HG03439 (cell line): ENCODE data around the gene PTPRN2.

Source experiments
- ATAC-seq: cut with Tn5 transposase; IDR thresholded peaks from one replicate; pipeline ENCODE4 v1.9.1; 2021; ENCODE audit warnings: mild to moderate bottlenecking, moderate library complexity; ENCODE audit not compliant: unreplicated experiment

The PTPRN2 gene

DNA sequence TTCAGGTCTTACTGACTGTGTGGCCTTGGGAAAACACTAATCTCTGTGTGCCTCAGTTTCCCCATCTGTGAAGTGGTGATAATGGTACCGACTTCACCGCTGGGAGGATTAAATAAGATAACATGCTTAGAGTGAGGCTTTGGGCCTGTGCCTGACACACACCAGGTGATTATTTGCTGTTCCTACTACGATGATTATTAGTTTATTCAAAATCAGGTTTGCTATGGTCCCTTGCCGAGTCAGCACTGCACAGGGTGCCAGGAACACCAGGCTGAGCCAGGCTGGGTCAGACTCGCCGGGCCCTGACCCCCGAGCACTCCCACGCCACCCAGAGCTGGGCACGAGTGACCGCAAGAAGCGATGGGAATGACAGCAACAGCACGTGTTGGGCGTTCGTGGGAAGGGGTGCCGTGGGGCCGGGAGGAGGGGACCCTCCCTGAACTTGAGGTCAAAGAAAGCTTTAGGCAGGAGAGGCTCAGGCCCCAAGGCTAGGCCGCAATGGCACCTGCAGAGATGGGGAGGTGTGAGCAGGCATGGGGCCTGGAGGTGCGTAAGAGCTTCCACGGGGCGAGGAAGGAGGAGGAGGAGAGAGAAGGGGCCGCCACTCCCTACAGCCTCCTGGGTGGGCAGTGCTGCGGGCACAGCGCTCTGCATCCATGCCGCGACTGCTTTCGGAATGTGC lies 925.4 kb downstream of the PTPRN2 start:
- ATAC-seq = no peak

DNA sequence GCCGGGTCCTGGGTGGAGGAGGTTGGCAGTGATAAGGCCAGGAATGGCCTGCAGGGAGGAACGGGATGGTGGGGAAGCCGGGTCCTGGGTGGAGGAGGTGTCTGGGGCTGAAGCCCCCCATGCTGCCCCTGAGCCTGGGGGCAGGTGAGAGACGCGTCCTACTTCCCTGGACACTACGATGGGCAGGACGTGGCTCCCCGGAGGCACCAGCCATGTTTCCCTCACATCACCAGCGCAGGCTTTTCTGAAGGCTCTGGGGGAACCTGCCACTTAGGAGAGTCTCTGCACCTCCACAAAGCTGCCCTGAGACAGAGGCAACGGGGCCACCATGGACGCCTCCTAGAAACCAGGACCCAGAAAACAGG lies 926.0 kb downstream of the PTPRN2 start:
- ATAC-seq = no peak

DNA sequence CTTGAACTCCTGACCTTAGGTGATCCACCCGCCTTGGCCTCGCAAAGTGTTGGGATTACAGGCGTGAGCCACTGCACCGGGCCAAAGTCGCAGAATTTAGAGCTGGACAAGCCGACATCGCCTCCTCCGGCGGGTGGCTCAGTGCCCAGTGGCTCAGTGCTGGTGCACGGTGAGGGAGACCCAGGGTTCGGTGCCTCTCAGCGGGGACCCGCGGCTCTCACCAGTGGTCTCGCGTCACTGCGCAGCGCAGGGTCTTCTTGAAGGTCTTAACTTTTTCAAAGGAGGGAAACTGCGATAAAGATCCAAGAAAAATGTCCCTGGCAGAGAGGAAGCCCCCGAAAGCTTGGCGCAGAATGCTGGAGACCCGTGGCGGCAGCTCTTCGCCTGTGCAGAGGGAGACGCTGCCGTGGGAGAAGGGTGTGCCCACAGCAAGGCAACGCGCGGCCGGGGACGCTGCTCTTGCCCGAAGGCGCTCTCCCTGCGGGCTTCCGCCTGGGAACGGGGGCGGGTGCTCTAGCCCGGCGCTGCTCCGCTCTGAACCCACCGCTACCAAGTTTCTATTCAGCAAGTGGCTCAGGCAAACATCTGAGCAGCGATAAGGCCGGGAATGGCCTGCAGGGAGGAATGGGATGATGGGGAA lies 926.5 kb downstream of the PTPRN2 start:
- ATAC-seq = no peak

DNA sequence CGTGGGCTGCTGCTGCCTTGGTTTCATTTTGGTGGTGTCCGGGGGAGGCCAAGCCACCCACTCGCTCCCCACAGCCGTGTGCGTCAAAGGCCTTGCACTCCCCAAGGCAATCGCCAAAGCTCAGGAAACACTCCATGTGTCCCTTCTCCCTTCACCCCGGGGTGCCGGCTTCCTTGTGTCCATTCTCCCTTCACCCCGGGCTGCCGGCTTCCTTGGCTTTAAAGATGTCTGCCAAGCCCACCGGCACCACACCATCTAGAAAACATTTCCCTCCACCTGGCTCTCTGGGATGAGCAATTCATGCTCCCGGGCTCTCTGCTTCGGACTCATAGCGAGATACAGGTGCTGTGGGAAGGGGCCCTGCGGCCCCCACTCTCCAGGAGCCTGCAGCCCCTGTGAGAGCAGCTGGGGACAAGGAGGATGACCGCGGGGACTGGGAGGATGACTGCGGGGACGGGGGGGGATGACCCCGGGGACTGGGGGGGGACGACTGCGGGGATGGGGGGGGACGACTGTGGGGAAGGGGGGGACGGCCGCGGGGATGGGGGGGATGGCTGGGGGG lies 928.7 kb downstream of the PTPRN2 start:
- ATAC-seq = no peak

DNA sequence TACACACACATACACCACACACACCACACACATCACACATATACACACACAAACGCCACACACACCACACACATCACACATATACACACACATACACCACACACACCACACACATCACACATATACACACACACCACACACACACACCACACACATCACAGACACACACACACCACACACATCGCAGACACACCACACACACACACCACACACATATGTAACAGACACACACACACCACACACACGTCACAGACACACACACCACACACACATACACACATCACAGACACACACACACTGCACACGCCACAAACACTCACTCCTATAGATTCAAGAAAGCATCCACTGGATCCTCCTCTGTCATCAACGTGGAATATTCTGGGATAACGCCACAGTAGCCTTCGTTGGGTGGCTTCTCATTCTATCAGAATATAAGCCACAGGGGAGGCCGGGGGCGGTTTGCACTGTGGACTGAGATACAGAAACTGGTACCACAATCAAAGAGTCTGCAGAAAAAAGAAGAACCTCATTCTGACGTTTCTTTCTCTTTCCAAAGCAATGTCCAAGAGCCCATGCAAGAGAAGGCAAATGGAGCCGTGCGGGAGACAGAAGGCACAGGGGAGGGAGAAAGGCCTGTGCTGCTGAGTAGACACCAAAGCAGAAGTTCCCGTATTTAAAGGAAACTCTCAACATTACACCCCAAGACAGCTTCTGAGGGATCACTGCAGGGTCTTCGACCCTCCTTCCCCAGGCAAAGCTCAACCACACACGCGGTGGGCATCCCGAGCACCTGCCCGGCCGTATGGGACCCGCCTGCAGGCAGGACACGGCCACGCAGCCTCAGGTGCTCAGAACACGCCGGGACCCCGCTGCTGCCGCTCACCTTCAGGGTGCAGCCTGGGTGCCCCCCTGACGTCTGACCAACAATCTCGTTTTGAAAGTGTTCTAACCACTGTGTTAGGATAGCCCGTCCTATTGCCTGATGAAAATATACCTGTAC lies 929.6 kb downstream of the PTPRN2 start:
- no peak for ATAC-seq

DNA sequence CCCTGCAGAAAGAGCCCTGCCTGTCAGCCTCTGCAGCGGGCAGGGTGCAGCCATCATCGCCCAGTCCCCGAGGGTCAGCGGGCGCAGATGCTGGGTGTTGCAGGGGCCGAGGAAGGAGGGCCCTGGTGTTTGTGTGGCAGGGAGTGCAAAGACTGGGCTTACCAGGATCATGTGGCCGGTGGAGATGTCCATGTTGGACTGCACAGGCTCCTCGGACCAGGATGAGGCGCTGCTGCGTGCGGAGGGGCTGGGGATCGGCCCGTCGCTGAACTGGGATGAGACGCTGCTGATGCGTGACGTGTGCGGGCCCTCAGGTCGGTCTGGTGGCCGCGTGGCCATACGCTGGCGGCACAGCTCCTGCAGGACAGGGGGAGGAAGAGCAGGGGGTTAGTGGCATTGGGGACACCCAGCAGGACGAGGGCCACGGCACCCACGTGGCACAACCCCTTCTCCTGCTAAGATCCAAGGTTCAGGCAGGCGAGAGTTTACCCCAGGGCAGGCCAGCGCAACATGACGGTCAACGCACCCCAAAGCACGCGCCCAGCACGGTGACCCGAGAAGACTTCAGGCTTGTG lies 931.3 kb downstream of the PTPRN2 start:
- ATAC-seq = no peak

DNA sequence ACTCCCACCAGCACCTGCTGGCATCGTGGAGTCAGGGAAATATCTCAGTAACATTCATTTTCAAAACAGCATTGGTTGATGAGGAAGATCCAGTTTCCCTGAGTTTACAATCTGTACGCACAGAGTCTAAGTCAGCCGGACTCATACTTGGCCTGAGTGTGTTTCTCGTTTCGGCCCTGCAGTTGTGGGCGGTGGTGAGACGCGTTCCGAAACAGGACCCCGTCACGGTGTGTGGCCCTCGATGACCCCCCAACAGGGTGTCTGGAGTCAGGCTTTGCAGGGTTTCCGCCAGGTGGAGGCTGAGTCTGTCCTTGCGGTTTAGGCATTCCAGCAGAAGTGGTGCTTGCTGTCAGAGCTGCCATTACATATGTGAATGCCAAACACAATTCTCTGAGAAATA lies 933.3 kb downstream of the PTPRN2 start:
- no peak for ATAC-seq

DNA sequence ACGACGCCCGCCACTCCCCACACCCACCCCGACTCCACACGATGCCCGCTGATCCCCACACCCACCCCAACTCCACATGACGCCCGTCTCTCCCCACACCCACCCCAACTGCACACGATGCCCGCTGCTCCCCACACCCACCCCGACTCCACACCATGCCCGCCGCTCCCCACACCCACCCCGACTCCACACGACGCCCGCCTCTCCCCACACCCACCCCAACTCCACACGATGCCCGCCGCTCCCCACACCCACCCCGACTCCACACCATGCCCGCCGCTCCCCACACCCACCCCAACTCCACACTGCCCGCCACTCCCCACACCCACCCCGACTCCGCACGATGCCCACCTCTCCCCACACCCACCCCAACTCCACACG lies 933.8 kb downstream of the PTPRN2 start:
- ATAC-seq = no peak

DNA sequence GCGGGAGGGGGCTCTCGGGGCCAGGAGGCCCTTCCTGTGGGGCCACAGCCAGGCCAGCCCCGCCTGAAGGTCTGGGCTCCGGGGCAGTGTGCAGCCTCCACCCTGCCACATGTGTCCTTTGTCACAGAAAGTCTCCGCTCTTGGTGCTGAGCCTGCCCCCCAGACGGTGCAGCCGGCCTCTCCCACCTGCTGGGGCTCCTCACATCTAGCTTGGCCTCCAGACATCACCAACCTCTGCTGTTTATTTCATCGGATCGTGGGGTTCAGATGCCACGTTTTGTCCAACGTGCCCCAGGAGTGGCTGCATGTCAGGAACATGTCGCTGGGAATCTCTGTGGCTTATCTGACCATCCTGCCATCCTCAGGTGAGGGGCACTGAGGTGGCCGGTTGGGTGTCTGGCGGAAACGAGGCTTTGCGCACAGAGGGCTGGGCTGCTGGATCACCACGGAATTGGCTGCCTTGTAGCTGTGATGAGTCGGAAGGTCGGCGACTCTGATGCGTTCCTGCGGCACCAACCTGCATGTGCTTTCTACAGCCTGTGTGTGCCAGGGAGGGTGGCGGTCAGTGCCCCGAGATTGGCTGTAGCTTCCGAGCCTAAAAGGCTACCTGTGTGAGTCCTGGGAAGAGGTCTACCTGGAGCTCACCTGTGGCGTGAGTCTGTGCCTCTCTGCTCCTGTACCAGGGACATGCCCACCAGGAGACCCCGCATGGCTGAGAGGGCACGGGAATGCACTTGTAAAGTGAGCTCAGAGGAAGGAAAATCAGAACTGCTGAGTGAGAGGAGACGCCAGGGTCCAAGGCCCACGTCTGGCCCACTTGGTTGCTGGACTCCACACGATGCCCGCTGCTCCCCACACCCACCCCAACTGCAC lies 934.4 kb downstream of the PTPRN2 start:
- no peak for ATAC-seq

DNA sequence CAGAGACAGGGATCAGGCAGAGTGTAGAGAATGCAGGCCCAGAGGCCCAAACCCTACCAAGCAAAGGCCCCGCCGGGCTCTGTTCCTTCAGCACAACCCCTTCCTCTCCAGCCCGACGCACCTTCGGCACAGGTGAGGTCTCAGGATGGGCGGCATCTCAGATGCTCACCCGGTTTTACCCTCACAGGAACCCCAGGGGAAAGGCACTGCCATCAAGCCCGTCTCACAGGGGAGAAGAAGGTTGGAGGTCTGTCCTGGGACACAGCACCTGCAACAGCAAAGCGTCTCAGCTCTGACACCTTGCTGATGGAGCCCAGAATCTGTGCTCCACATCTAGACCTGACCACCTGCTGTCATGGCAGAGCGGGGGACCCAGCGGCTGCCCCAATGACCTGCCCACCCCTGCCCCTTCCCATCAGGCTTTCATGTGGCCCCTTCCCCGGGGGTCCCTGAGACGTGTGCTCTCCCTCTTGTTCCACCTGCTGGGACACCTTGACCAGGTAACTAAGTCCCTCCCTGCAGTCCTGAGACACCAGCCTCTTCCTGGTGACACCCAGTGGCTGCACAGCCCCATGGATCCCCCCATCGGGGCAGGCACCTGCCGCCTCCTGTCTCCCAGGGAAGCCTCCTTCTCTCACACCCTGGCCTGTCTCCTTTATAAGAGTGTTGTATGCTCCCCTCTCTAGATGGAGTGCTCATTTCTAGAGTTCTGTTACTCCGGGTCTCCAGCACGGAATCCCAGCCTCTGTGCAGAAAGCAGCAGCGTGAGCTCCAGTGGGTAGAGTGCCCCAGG lies 935.3 kb downstream of the PTPRN2 start:
- no peak for ATAC-seq

DNA sequence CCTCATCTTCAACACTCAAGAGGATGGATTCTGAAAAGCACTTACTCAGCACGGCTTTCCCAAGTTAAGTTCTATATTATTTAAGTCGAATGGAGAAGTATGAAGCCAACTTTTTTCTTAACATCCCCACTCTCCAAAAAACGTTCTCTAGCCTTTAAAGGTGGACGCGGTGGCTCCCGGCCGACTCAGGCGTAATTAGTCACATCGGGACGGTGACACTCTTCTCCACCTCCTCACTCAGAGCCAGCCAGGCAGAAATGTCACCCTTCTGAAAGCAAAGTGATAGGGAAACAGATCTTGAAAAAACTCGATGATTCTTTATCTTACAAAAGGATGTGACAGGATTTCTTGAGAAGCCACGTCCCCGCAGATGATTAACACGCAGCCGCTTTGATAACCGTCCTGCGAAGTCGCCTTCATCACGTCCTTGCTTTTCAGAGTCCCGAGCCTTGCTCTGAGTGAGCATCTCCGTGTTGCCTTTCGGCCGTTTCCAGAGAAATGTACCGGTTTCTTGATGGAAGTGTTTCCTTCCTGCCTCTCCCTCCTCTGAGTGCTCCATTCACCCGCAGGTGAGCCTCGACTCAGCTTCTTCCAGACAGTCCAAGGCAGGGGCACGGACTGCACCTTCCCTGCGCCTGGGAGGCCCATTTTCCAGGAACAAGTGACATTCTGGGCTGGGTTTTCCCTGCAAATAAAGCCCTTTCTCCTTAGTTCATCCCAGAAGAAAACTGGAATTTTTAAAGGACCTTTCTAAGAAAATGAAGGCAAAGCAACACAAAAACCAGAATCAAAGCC lies 936.1 kb downstream of the PTPRN2 start:
- no peak for ATAC-seq

DNA sequence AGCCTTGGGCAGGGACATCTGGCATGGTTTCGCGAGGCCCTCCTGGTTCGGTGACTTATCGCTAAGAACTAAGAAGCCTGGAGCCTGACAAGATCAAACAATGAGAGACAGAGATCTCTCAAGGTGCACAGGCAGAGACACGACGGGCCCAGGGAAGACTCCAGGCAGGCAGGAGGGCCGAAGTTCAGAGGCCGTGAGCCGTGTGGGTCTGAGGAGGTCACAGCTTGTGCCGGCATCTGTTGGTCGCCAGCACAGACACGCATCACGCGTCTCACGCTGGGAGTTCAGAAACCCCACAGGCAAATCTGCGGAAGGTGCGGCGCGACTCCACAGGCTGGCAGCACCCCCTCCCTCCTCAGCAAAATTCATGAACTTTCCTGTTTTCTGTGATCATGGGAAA lies 936.8 kb downstream of the PTPRN2 start:
- ATAC-seq = no peak

DNA sequence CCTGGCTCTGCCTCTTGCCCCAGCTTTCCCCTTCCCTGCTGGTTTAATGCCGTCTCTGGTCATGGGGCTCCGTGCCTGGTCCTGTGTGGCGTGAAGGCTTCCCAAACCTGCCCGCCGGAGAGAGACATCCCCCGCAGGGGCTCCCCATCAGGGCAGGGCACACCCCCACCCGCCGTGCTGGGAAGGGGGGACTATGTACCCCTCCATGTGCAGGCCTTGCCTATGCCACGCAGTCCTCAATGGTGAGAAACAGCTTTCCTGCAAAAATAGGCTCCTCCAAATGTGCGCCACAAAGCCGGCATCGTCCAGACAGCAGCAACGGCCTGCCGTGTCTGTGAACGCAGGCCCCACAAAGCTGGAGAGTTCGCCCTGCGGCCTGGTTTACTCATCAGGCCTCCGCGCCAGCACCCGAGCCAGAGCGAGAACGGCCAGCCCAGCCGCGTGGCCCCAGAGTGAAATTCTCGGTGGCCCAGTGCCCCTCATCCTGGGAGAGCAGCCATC lies 937.4 kb downstream of the PTPRN2 start:
- no peak for ATAC-seq

DNA sequence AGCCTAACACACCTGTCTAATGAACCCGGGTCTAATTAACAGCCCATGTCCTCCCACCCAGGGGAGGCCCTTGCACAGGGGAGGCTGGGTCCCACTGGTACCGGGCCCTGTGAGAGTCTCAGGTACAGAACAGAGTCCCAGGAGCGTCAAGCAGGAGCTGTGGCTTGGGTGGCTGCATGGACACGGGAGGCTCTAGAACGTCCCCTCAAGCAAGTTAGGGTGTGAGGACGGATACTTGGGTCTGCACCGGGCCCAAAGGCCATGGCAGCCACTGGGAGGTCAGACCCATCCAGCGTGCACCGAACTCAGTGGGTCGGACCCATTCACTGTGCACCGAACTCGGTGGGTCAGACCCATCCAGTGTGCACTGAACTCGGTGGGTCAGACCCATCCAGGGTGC lies 941.1 kb downstream of the PTPRN2 start:
- ATAC-seq = no peak

DNA sequence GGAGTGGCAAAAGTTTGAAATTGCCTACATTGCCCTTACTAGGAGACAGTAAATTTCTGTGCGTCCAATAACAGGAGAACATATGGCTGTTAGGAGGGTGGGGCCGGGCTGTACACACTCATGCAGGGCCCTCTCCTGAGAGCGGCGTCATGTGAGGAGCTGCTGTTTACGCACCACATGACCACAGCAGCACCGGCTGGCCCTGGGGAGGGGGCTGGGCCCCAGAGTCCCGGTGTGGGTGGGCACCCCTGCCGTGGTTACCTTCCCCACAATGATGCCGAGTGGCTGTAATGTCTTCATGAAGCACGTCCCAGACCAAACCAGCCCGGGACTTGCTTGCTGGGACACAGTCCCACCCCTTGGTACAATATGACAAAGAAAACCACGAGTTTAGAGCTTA lies 942.1 kb downstream of the PTPRN2 start:
- no peak for ATAC-seq

DNA sequence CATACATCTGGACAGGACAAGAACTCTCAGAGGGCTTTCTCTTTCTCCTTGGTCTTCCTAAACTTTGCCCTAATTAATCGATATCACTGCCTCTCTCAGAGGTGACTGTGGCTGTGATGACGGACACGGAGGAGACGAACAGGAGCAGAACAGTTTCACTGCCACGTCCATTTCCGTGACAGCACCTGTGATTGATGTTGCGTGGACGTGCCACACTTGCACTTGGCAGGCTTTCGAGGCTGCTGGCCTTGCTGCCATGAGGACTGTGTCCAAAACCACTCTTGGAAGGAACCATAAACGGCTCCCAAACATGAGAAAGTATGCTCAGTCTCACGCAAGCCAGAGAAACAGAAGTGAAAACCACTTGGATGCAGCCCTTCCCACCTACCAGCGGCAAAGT lies 942.7 kb downstream of the PTPRN2 start:
- ATAC-seq = no peak

DNA sequence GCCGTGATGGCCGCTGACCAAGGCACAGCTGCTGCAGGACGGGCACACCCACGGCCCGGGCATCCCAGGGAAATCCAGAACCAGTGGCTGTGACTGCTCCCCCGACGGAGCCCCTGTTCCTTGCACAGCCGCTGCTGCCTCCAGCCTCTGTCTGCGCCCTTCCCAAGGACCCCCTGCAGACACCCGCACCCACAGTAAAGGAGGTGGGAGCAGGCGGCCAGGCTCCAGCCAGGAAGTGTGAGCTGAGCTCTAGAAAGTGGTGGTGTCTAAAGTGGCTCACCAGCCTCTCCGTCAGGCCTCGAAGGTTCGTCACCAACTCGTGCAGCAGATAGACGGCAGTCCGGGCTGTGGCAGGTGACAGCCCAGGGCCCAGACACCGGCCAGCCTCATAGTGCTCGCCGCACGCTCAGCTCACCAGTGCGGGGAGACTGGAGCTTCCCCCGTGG lies 944.1 kb downstream of the PTPRN2 start:
- ATAC-seq = no peak

DNA sequence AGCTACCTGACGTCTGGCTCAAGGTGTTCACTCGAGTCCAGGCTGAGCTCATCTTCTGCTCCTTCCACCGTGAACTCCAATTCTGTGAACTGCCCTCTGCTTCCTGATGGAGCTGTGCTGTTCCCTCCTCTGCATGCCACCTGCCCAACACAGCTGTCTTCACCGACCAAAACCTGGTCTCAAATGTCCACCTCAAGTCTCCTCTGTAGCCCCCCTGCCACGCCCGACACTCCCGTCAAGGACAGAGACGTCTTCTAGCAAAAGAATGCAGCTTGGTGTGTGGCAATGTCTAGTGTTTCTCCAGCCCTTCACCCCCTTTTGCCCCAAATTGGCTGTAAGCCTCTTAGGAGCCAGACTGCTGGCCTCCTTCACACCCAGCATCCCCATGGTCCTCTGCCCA lies 945.8 kb downstream of the PTPRN2 start:
- ATAC-seq = no peak
